ENCODE measurements around the gene TMEM236. TPM values are rescaled to one million over a fixed set of nuclear protein-coding genes. Genes with fewer than 3 reads are reported as not detected.

Gene TMEM236
- total RNA-seq, 1 experiment from 2014 or later, result 0.07 TPM

DNA sequence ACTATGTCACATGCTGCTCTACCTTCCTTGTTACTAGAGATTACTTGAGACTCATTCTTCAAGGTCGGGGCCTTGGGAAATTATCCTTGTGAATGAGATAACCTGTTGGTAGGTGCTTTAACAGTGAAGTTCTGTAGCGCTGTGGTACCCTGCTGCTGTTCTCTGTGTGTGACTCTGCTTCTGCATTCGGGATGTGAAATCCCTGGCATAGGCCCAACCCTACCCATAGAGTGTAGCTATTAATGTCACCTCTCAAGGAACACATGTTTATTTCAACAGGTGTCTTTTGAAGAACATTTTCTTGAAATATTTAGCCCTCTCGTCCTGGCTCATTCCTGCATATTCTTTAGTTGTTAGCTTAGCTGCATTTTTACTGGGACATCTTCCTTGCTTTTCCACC is 41.8 kb upstream of the TMEM236 start:
- no peak for TF ChIP-seq TCF7L2 (IDR thresholded peaks at IDR 0.05; ENCODE audit: borderline replicate concordance, extremely low read depth, insufficient read depth, insufficient read length)
- TF ChIP-seq SP1 (IDR thresholded peaks at IDR 0.05; ENCODE audit: low read depth), result no peak
- TF ChIP-seq SRF (IDR thresholded peaks at IDR 0.05; ENCODE audit: low read depth), result no peak
- TF ChIP-seq, protein P1, sequence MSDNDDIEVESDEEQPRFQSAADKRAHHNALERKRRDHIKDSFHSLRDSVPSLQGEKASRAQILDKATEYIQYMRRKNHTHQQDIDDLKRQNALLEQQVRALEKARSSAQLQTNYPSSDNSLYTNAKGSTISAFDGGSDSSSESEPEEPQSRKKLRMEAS (IDR thresholded peaks at IDR 0.05), result no peak
- no peak for TF ChIP-seq ATF3 (IDR thresholded peaks at IDR 0.05)
- TF ChIP-seq POLR2AphosphoS5 (IDR thresholded peaks at IDR 0.05; ENCODE audit: low read depth, low read length), result no peak
- TF ChIP-seq, protein P2, sequence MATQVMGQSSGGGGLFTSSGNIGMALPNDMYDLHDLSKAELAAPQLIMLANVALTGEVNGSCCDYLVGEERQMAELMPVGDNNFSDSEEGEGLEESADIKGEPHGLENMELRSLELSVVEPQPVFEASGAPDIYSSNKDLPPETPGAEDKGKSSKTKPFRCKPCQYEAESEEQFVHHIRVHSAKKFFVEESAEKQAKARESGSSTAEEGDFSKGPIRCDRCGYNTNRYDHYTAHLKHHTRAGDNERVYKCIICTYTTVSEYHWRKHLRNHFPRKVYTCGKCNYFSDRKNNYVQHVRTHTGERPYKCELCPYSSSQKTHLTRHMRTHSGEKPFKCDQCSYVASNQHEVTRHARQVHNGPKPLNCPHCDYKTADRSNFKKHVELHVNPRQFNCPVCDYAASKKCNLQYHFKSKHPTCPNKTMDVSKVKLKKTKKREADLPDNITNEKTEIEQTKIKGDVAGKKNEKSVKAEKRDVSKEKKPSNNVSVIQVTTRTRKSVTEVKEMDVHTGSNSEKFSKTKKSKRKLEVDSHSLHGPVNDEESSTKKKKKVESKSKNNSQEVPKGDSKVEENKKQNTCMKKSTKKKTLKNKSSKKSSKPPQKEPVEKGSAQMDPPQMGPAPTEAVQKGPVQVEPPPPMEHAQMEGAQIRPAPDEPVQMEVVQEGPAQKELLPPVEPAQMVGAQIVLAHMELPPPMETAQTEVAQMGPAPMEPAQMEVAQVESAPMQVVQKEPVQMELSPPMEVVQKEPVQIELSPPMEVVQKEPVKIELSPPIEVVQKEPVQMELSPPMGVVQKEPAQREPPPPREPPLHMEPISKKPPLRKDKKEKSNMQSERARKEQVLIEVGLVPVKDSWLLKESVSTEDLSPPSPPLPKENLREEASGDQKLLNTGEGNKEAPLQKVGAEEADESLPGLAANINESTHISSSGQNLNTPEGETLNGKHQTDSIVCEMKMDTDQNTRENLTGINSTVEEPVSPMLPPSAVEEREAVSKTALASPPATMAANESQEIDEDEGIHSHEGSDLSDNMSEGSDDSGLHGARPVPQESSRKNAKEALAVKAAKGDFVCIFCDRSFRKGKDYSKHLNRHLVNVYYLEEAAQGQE (IDR thresholded peaks at IDR 0.05; ENCODE audit: low read depth), result no peak
- TF ChIP-seq, protein P3, sequence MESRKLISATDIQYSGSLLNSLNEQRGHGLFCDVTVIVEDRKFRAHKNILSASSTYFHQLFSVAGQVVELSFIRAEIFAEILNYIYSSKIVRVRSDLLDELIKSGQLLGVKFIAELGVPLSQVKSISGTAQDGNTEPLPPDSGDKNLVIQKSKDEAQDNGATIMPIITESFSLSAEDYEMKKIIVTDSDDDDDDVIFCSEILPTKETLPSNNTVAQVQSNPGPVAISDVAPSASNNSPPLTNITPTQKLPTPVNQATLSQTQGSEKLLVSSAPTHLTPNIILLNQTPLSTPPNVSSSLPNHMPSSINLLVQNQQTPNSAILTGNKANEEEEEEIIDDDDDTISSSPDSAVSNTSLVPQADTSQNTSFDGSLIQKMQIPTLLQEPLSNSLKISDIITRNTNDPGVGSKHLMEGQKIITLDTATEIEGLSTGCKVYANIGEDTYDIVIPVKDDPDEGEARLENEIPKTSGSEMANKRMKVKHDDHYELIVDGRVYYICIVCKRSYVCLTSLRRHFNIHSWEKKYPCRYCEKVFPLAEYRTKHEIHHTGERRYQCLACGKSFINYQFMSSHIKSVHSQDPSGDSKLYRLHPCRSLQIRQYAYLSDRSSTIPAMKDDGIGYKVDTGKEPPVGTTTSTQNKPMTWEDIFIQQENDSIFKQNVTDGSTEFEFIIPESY (IDR thresholded peaks at IDR 0.05; ENCODE audit: extremely low read depth, insufficient replicate concordance, low read length), result no peak
- no peak for TF ChIP-seq ZNF274 (IDR thresholded peaks at IDR 0.05; ENCODE audit: low read depth, low read length)
- no peak for TF ChIP-seq CTCF (IDR thresholded peaks at IDR 0.05 in 2 of 3, conservative IDR thresholded peaks at IDR 0.05 in 1 of 3; ENCODE audit: borderline replicate concordance in 1 of 3, insufficient read depth in 1 of 3, low read depth in 2 of 3, low read length in 2 of 3)
- no peak for TF ChIP-seq FOSL1 (IDR thresholded peaks at IDR 0.05; ENCODE audit: low read depth)
- no peak for TF ChIP-seq YY1 (IDR thresholded peaks at IDR 0.05; ENCODE audit: extremely low read depth, insufficient replicate concordance, low read depth, low read length)
- TF ChIP-seq CBX3 (IDR thresholded peaks at IDR 0.05; ENCODE audit: low read depth), result no peak
- TF ChIP-seq EZH2phosphoT487 (IDR thresholded peaks at IDR 0.05; ENCODE audit: borderline replicate concordance), result no peak
- ATAC-seq (no peak), DNase-seq (ENCODE audit: low read depth, low spot score) (no peak)
- no TSS peak for BruUV-seq (replicated peaks)
- Histone ChIP-seq H3K4me2 (ENCODE audit: low read length) (no peak overlapping the region), H3K27ac (ENCODE audit: low read depth, low read length) (no peak overlapping the region), H3K36me3 (ENCODE audit: control insufficient read depth in 1 of 2, insufficient read depth in 2 of 2, low read length in 2 of 2) (peaks cover 14 to 16% of the 10 kb centered on the region in 2 experiments; a peak in 3 of 4 replicates), H3K27me3 (ENCODE audit: insufficient read depth, low read length) (no peaks in the 10 kb centered on the region), H3K4me1 (ENCODE audit: control insufficient read depth in 1 of 2, insufficient read depth in 2 of 2, low read length in 2 of 2) (no peaks in the 10 kb centered on the region), H4K20me1 (ENCODE audit: insufficient read depth) (no peaks in the 10 kb centered on the region), H3K9ac (ENCODE audit: low read length) (no peak overlapping the region), H3K9me2 (ENCODE audit: insufficient read depth) (no peaks in the 10 kb centered on the region), H3K4me3 (replicated peaks in 1 of 2; ENCODE audit: low read depth in 1 of 2, low read length in 2 of 2) (no peak overlapping the region), H3K9me3 (ENCODE audit: control insufficient read depth in 1 of 2, insufficient read depth in 1 of 2, low read depth in 1 of 2, low read length in 2 of 2) (no peaks in the 10 kb centered on the region), H2AFZ (ENCODE audit: low read depth, low read length, poor library complexity, severe bottlenecking) (no peak overlapping the region), H3K79me2 (ENCODE audit: insufficient read depth, low read length) (no peaks in the 10 kb centered on the region)
- ChIA-PET POLR2A (no interaction called here), RAD21 (ENCODE audit: low non-redundant PET in 1 of 2, low total read pairs in 2 of 2, uncharacterized antibody in 2 of 2, unreplicated experiment in 2 of 2) (no interaction called here), CTCF (no interaction called here)
- intact Hi-C loops (cut with micrococcal nuclease), result no loop called here

All from HCT116 (cell line).